ENCODE results near the gene TMEM63B. TPM values are rescaled to one million over a fixed set of nuclear protein-coding genes. Genes with fewer than 3 reads are reported as not detected.

Gene TMEM63B
- total RNA-seq, result 100 to 1,000 TPM in 1 of 3 donors, 10 to 100 TPM in 2; 57.0 to 108 (median 79.6) TPM
- long read RNA-seq, donor 1, transcript TMEM63B-202 (24 exons, 3,198 nt), result major isoform, 14 of 34 reads
- long read RNA-seq, donor 1, partial matches to known transcripts, result 9 of 34 reads
- long read RNA-seq, donor 1, other reads (novel, unspliced or antisense), result 11 of 34 reads
- long read RNA-seq, donor 2, partial matches to known transcripts, result 0 of 6 reads
- long read RNA-seq, donor 2, other reads (novel, unspliced or antisense), result 5 of 6 reads

DNA sequence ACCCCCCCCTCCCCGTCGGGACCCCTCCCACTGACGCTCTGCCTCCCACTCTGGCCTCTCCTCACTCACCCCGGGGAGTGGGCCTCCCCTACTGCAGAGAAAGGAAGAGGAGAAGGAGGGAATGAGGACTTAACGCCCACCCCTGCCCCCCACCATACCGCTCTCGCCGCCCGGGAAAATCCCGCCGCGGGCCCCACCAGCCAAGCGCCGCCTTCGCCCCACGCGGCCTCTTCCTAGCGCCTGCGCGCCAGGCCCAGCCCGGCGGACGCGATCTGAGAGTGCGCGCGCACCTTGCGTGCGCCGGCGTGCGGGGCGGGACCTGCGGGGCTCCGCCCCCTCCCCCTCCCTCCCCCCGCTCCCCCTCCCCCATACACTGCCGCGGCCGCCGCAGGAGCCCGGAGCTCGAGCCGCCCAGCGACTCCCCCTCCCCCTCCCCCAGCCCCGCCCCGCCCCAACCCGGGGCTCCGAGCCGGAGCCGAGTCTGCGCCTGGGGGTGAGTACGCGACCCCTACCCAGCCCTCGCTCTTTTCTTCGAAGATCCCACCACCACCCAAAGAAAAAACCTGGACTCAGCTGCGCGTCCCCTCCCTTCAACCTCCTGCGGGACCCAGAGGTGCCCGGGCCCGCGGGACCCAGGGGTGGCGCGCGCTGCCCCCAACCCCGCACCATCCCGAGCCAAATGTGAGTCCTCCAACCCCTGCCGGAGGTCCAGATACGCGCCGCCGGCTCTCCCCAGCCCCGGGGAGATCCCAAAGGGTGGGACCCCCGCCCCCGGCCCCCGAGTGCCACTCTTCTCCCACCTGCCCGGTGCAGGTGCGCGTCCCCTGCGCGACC is at the start of gene TMEM63B, which contains the start of gene MRPL14:
Gene TMEM63B (plus strand): TSS at position 369 of the 834 bp plus-strand sequence. CDS start 7,031 bp downstream, outside the sequence.
Gene MRPL14 (minus strand): TSS at position 267 of the 834 bp plus-strand sequence. CDS start 10,841 bp downstream, outside the sequence.
- H3K36me3 ChIP-seq (ENCODE audit: low read depth), result no peaks in the 10 kb centered on the region
- H3K4me1 ChIP-seq (ENCODE audit: low read depth), result peaks cover 52% of the 10 kb centered on the region
- H3K9me3 ChIP-seq, result no peaks in the 10 kb centered on the region
- ATAC-seq, result peak; percentile 91
- peak; percentile 89 to 94 (median 92) for DNase-seq
- intact Hi-C loops (cut with DNase I, micrococcal nuclease), result no loop called here
- TF ChIP-seq, protein P1, sequence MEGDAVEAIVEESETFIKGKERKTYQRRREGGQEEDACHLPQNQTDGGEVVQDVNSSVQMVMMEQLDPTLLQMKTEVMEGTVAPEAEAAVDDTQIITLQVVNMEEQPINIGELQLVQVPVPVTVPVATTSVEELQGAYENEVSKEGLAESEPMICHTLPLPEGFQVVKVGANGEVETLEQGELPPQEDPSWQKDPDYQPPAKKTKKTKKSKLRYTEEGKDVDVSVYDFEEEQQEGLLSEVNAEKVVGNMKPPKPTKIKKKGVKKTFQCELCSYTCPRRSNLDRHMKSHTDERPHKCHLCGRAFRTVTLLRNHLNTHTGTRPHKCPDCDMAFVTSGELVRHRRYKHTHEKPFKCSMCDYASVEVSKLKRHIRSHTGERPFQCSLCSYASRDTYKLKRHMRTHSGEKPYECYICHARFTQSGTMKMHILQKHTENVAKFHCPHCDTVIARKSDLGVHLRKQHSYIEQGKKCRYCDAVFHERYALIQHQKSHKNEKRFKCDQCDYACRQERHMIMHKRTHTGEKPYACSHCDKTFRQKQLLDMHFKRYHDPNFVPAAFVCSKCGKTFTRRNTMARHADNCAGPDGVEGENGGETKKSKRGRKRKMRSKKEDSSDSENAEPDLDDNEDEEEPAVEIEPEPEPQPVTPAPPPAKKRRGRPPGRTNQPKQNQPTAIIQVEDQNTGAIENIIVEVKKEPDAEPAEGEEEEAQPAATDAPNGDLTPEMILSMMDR (IDR thresholded peaks at IDR 0.05), result no peak
- H3K4me3 ChIP-seq, result peak within 1 kb of the TSS; percentile 85

DNA sequence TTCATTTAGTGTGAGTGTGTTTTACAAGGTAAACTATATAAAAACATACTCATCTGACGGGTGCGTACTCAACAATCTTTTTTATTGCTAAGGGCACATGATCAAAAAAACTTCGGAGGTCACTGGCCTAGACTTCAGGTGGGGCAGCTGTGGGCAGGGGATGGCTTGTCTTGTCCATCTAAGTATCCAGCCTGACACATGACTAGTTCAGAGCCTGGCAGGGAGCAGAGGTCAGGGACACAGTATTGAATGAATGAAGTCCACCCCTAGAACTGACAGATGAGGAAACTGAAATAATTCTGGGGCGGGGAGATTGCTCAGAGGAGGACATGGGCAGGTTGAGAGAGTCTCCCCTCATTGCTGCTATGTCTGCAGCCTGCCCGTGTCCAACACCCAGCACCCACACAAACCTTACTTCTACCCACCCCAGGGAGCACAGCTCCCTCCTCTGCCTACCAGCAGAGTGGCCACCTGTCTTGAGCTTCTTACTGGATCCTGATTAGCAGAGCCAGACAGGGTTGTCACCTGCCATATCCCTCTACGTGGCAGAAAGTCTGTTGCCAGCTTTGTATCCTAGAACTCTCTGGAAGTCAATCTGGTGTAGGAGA is 49.0 kb upstream of the TMEM63B start:
- Histone ChIP-seq H3K9me3 (no peaks in the 10 kb centered on the region), H3K36me3 (ENCODE audit: low read depth) (no peaks in the 10 kb centered on the region), H3K4me1 (ENCODE audit: low read depth) (peaks cover 26% of the 10 kb centered on the region), H3K4me3 (no peak overlapping the region)
- TF ChIP-seq, protein P1 (IDR thresholded peaks at IDR 0.05), result no peak
- intact Hi-C loops (cut with DNase I, micrococcal nuclease), result loop anchor here (2.0 to 10.0 kb wide), 4 partner anchors 310 to 414 kb away; no protein-coding TSS in a partner anchor
- no peak for DNase-seq
- peak; percentile 1 for ATAC-seq

DNA sequence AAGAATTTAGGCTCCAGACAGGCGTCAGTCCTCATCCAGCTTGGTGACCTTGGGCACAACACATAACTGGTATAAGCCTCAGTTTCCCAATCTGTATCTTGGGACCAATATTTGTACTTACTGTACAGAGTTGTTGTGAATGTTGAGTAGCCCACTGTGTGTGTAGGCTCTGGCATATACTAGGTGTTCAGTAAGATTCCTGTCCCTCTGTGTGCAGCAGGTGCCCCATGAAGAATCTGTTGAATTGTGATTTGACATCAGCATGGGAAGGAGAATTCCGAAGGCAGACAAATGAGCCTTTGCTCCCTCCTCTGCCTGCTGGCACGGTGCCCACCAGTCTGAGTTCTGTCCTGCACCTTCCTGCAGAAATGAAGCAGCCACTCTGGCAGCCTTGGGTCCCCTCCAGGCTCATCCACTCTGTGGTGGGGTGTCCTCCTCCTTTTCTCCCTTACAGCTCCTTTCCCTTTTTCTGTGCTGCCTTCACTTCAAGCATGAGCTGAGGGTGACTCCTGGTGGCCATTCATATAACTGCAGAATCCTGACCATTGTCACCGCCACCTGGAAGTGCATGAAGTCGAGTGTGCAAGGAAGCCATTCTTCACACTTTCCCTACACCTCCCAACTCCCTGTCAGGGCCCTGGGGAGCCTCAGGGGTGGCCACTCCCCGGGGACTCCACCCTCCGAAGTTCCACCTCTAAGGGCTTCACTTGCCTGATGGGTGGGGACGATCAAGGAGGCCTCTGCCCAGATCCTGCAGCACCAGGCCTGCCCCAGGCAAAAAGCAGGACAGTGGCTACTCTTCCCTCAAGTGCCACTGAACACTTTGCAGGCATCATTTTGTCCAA is 48.3 kb upstream of the TMEM63B start:
- TF ChIP-seq, protein P1 (IDR thresholded peaks at IDR 0.05), result peak; percentile 73
- Histone ChIP-seq H3K36me3 (ENCODE audit: low read depth) (no peaks in the 10 kb centered on the region), H3K9me3 (no peaks in the 10 kb centered on the region), H3K4me3 (no peak overlapping the region), H3K4me1 (ENCODE audit: low read depth) (peaks cover 20% of the 10 kb centered on the region)
- intact Hi-C loops (cut with DNase I, micrococcal nuclease), result loop anchor here (2.0 to 10.0 kb wide), 4 partner anchors 310 to 414 kb away; no protein-coding TSS in a partner anchor
- peak in 2 of 3 donors; percentile 76 to 89 for DNase-seq
- ATAC-seq, result peak; percentile 77

DNA sequence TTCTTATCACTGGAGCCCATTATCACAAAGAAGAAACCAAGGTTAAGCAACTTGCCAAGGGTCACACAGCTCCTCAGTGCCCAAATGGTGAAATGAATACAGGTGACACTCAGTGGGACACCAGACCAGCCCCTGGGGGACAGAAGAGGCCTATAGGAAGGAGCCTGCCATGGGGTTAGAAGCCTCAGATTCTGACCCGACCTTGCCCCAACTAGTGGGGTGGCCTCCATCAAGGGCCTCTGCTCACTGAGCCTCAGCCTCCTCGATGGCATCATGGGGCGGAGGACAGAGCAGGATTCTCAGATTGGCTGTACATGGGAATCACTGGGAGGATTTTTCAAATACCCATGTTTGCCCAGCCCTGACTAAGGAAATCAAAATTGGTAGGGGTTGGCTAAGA is 47.7 kb upstream of the TMEM63B start:
- Histone ChIP-seq H3K36me3 (ENCODE audit: low read depth) (no peaks in the 10 kb centered on the region), H3K9me3 (no peaks in the 10 kb centered on the region), H3K4me1 (ENCODE audit: low read depth) (peaks cover 14% of the 10 kb centered on the region), H3K4me3 (no peak overlapping the region)
- TF ChIP-seq, protein P1 (IDR thresholded peaks at IDR 0.05), result no peak
- DNase-seq (no peak), ATAC-seq (no peak)
- intact Hi-C loops (cut with DNase I, micrococcal nuclease), result loop anchor here (2.0 to 10.0 kb wide), 4 partner anchors 311 to 415 kb away; no protein-coding TSS in a partner anchor
